HL-60 (cell line): ENCODE data around the gene ANO3.

Experiments used
- GABPA ChIP-seq: IDR thresholded peaks from 2 replicates; pipeline ENCODE4 v1.6.1; 2012; ENCODE audit warnings: low read depth
- POLR2AphosphoS5 ChIP-seq: IDR thresholded peaks from 2 replicates; pipeline ENCODE4 v1.6.1; 2012; ENCODE audit warnings: low read depth
- SPI1 ChIP-seq: IDR thresholded peaks from 2 replicates; pipeline ENCODE4 v1.6.1; 2012; ENCODE audit warnings: low read depth, mild to moderate bottlenecking, borderline replicate concordance
- TF ChIP-seq, protein P1 (sequence below): IDR thresholded peaks from 2 replicates; pipeline ENCODE4 v1.6.1; 2012; ENCODE audit warnings: low read depth; ENCODE audit not compliant: insufficient replicate concordance
- TF ChIP-seq, protein P2 (sequence below): IDR thresholded peaks from one replicate; pipeline ENCODE4 v1.5.1; 2011; ENCODE audit warnings: low read length, control low read depth, inconsistent platforms; ENCODE audit not compliant: insufficient read depth

DNA sequence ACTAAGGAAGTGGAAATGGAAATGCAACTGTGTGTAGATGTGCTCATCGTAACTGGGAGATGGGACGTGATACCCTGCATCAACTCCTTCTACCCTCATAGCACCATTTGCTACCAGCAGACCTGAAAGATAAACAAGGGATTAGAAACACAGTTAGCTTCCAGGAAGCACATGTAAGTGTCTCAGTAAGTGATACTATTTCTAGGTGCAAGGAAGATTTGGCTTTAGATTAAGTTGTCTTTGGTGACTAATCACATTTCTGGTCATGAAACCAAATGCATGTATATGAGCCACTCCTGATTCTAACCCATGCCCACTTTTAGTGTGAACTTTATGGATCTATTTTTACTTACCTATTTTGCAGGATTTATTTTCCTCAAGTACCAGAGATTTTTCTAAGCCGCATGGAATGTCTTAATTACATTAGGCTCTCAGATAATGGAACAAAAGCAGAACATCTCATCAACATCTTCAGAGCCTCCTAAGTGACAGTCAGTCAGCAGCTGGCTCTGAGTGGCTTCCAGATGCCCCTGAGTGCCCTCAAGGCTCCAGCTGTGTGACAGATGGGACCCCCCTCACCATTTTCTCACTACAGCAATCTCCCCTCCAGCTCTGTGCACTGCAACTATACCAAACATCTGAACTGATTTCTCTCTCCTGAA is 368.8 kb downstream of the ANO3 start:
- TF ChIP-seq, protein P1, sequence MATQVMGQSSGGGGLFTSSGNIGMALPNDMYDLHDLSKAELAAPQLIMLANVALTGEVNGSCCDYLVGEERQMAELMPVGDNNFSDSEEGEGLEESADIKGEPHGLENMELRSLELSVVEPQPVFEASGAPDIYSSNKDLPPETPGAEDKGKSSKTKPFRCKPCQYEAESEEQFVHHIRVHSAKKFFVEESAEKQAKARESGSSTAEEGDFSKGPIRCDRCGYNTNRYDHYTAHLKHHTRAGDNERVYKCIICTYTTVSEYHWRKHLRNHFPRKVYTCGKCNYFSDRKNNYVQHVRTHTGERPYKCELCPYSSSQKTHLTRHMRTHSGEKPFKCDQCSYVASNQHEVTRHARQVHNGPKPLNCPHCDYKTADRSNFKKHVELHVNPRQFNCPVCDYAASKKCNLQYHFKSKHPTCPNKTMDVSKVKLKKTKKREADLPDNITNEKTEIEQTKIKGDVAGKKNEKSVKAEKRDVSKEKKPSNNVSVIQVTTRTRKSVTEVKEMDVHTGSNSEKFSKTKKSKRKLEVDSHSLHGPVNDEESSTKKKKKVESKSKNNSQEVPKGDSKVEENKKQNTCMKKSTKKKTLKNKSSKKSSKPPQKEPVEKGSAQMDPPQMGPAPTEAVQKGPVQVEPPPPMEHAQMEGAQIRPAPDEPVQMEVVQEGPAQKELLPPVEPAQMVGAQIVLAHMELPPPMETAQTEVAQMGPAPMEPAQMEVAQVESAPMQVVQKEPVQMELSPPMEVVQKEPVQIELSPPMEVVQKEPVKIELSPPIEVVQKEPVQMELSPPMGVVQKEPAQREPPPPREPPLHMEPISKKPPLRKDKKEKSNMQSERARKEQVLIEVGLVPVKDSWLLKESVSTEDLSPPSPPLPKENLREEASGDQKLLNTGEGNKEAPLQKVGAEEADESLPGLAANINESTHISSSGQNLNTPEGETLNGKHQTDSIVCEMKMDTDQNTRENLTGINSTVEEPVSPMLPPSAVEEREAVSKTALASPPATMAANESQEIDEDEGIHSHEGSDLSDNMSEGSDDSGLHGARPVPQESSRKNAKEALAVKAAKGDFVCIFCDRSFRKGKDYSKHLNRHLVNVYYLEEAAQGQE = no peak
- TF ChIP-seq, protein P2, sequence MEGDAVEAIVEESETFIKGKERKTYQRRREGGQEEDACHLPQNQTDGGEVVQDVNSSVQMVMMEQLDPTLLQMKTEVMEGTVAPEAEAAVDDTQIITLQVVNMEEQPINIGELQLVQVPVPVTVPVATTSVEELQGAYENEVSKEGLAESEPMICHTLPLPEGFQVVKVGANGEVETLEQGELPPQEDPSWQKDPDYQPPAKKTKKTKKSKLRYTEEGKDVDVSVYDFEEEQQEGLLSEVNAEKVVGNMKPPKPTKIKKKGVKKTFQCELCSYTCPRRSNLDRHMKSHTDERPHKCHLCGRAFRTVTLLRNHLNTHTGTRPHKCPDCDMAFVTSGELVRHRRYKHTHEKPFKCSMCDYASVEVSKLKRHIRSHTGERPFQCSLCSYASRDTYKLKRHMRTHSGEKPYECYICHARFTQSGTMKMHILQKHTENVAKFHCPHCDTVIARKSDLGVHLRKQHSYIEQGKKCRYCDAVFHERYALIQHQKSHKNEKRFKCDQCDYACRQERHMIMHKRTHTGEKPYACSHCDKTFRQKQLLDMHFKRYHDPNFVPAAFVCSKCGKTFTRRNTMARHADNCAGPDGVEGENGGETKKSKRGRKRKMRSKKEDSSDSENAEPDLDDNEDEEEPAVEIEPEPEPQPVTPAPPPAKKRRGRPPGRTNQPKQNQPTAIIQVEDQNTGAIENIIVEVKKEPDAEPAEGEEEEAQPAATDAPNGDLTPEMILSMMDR = no peak
- TF ChIP-seq POLR2AphosphoS5 (no peak), SPI1 (no peak), GABPA (no peak)
